ENCODE results near the gene SRXN1. TPM values are rescaled to one million over a fixed set of nuclear protein-coding genes. Genes with fewer than 3 reads are reported as not detected.

Gene SRXN1
- total RNA-seq, 2 donors from 2014 or later: 8.7 to 12.7 TPM

GRCh38 chr20:680638-681187 is 27.7 kb upstream of the SRXN1 start:
- Mint-ChIP-seq H3K36me3 (peaks cover 0 to 15% of the 10 kb centered on the region in 2 donors), H3K9me3 (peaks cover 0 to 4% of the 10 kb centered on the region in 2 donors), H3K27ac (no peak overlapping the region)
- ATAC-seq: no peak
- no peak for DNase-seq (ENCODE audit: low spot score in 2 of 2)

DNA sequence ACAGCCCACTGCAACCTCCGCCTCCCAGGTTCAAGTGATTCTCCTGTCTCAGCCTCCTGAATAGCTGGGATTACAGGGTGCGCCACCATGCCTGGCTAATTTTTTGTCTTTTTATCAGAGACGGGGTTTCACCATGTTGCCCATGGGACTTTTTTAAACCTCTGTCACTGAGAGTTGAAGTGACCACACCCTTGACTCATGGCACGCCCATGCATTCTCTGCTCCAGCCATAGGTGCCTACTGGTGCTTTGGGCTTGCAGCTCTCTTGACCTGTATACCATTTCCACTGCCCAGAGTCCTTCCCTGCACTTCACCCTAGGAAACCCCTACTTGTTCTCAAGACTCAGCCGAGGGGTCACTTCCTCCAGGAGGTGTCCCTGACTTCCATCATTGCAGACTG is 25.0 kb upstream of the SRXN1 start:
- ATAC-seq: peak in 1 of 2 donors; percentile 47
- peaks cover 0 to 4% of the 10 kb centered on the region in 2 donors for H3K9me3 Mint-ChIP-seq
- peaks cover 0 to 15% of the 10 kb centered on the region in 2 donors for H3K36me3 Mint-ChIP-seq
- no peak overlapping the region for H3K27ac Mint-ChIP-seq
- DNase-seq (ENCODE audit: low spot score in 2 of 2): no peak

DNA sequence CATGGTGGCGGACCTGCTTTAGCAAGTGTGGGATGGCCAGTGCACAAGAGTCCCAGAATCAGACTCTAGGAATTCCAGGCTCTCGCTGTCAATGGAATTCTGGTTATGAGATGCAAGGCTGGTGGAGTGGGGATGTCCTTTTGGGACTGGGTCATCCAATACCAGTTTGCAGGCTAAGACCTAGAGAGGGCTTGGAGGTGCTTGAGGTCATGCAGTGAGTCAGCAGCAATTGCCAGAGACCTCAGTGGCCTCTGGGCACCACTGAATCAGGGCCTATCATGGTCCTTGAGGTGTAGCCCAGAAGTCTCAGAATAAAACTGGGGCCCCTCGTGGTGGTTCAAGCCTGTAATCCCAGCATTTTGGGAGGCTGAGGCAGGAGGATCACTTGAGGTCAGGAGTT is 24.0 kb upstream of the SRXN1 start:
- Mint-ChIP-seq H3K9me3 (peaks cover 0 to 4% of the 10 kb centered on the region in 2 donors), H3K27ac (no peak overlapping the region), H3K36me3 (peaks cover 0 to 15% of the 10 kb centered on the region in 2 donors)
- no peak for DNase-seq (ENCODE audit: low spot score in 2 of 2)
- peak in 1 of 2 donors; percentile 39 for ATAC-seq

GRCh38 chr20:676315-676937 is 23.4 kb upstream of the SRXN1 start:
- H3K36me3 Mint-ChIP-seq: peaks cover 0 to 15% of the 10 kb centered on the region in 2 donors
- peaks cover 0 to 4% of the 10 kb centered on the region in 2 donors for H3K9me3 Mint-ChIP-seq
- ATAC-seq: no peak
- DNase-seq (ENCODE audit: low spot score in 2 of 2): no peak
- no peak overlapping the region for H3K27ac Mint-ChIP-seq

DNA sequence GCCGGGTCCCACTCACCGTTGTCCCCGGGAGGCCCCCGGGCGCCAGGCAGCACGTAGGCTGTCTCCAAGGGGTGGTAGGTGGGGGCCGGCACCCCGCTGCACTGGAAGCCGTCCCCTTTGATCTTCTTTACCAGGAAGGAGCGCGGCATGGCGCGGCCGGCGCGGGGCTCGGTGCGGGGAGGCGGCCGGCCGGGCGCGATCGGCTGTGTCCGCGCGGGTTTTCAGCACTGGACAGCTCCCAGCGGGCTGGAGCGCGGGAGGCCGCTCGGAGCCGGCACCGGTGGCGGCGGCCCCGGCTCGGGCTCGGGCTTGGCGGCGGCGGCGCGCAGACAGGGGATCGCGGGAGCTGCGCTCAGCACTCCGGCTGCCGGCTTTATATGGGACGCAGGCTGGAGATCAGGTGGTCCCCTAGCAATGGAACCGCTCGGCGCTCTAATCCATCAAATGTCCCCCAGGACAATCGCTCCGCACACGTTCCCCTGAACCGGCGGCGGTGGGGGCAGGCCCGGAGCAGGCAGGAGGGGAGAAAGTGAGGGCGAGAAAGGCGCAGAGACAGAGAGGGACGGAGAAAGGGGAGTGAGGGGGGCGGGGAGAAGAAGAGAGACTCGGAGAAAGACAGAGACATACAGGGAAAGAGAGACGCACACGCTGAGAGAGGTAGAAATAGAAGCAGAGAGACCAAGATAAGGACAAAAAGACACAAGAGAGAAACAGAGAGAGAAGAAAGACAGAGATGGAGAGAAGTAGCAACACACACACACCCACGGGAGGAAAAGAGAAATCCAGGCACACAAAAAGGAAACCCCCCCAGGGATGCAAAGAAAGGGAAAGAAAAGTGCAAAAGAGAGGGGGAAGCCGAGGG is 22.7 kb upstream of the SRXN1 start, which contains the start of gene SCRT2:
Gene SCRT2, minus strand, starts transcription at position 350 of the 862 bp plus-strand sequence. Its CDS starts 201 bp downstream, at position 149.
- peaks cover 0 to 4% of the 10 kb centered on the region in 2 donors for H3K9me3 Mint-ChIP-seq
- peak in 1 of 2 donors; percentile 75 for DNase-seq (ENCODE audit: low spot score in 2 of 2)
- peak; percentile 73 to 90 for ATAC-seq
- H3K36me3 Mint-ChIP-seq: peaks cover 0 to 15% of the 10 kb centered on the region in 2 donors
- no peak within 1 kb of the TSS for H3K27ac Mint-ChIP-seq

- peaks cover 0 to 15% of the 10 kb centered on the region in 2 donors for H3K36me3 Mint-ChIP-seq
- no peak for ATAC-seq
- DNase-seq (ENCODE audit: low spot score in 2 of 2): no peak
- no peak overlapping the region for H3K27ac Mint-ChIP-seq
- peaks cover 0 to 4% of the 10 kb centered on the region in 2 donors for H3K9me3 Mint-ChIP-seq
These were observed 22.0 kb upstream of the SRXN1 start for GRCh38 chr20:675033-675452.

GRCh38 chr20:673603-674001 is 20.6 kb upstream of the SRXN1 start:
- DNase-seq (ENCODE audit: low spot score in 2 of 2): no peak
- H3K27ac Mint-ChIP-seq: no peak overlapping the region
- peaks cover 0 to 4% of the 10 kb centered on the region in 2 donors for H3K9me3 Mint-ChIP-seq
- ATAC-seq: no peak
- peaks cover 0 to 13% of the 10 kb centered on the region in 2 donors for H3K36me3 Mint-ChIP-seq

DNA sequence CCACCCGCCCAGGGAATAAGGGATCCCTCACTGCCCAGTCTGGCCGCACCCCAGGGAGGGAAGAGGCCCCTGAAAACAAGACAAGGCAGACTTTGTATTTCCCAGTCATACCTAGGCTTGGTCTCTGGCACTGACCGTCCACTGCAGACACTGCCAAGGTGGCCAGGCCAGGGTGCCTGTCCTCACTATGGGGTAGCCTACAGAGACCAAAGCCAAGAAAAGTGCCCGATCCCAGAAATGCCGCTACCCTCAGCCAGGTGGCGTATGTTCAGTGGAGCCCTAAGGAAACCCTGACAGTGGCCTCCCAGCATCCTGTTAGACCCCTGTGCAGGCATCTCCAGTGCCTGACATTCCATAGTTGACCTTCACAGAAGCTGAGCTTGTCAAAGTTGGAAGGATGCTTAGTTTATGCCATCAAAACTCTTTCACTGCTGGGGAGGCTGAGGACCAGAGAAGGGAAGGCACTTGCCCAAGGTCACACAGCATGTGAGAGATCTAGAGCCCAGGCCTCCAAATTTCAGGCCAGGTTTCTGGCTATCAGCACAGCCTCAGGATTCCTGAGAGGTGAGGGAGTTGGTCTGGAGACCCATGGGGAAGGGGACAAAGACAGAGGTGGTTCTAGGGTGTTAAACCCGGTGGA is 20.1 kb upstream of the SRXN1 start:
- Mint-ChIP-seq H3K36me3 (peaks cover 0 to 8% of the 10 kb centered on the region in 2 donors), H3K27ac (no peak overlapping the region), H3K9me3 (peaks cover 0 to 4% of the 10 kb centered on the region in 2 donors)
- DNase-seq (ENCODE audit: low spot score in 2 of 2) (no peak), ATAC-seq (no peak)

- DNase-seq (ENCODE audit: low spot score in 2 of 2) (no peak), ATAC-seq (no peak)
- H3K9me3 Mint-ChIP-seq: peaks cover 0 to 4% of the 10 kb centered on the region in 2 donors
- H3K36me3 Mint-ChIP-seq: peaks cover 0 to 6% of the 10 kb centered on the region in 2 donors
- H3K27ac Mint-ChIP-seq: no peak overlapping the region
These were observed 18.4 kb upstream of the SRXN1 start for GRCh38 chr20:671252-672030.

GRCh38 chr20:669573-669972 is 16.6 kb upstream of the SRXN1 start:
- DNase-seq (ENCODE audit: low spot score in 2 of 2) (no peak), ATAC-seq (no peak)
- no peaks in the 10 kb centered on the region for H3K36me3 Mint-ChIP-seq
- no peaks in the 10 kb centered on the region for H3K9me3 Mint-ChIP-seq
- no peak overlapping the region for H3K27ac Mint-ChIP-seq

GRCh38 chr20:668638-669037 is 15.6 kb upstream of the SRXN1 start:
- ATAC-seq (no peak), DNase-seq (ENCODE audit: low spot score in 2 of 2) (no peak)
- Mint-ChIP-seq H3K9me3 (no peaks in the 10 kb centered on the region), H3K36me3 (no peaks in the 10 kb centered on the region), H3K27ac (no peak overlapping the region)

GRCh38 chr20:668050-668449 is 15.1 kb upstream of the SRXN1 start:
- Mint-ChIP-seq H3K9me3 (no peaks in the 10 kb centered on the region), H3K36me3 (peaks cover 0 to 2% of the 10 kb centered on the region in 2 donors), H3K27ac (no peak overlapping the region)
- no peak for DNase-seq (ENCODE audit: low spot score in 2 of 2)
- no peak for ATAC-seq

GRCh38 chr20:667351-668034 is 14.5 kb upstream of the SRXN1 start:
- peak; percentile 52 to 70 for ATAC-seq
- peak in 1 of 2 donors; percentile 71 for DNase-seq (ENCODE audit: low spot score in 2 of 2)
- no peak overlapping the region for H3K27ac Mint-ChIP-seq

GRCh38 chr20:666877-667276 is 13.9 kb upstream of the SRXN1 start:
- H3K9me3 Mint-ChIP-seq: no peaks in the 10 kb centered on the region
- no peak for DNase-seq (ENCODE audit: low spot score in 2 of 2)

More at GRCh38 chr20:667351-668034, 14.5 kb upstream of the SRXN1 start:
- H3K36me3 Mint-ChIP-seq: peaks cover 0 to 5% of the 10 kb centered on the region in 2 donors
- no peaks in the 10 kb centered on the region for H3K9me3 Mint-ChIP-seq

DNA sequence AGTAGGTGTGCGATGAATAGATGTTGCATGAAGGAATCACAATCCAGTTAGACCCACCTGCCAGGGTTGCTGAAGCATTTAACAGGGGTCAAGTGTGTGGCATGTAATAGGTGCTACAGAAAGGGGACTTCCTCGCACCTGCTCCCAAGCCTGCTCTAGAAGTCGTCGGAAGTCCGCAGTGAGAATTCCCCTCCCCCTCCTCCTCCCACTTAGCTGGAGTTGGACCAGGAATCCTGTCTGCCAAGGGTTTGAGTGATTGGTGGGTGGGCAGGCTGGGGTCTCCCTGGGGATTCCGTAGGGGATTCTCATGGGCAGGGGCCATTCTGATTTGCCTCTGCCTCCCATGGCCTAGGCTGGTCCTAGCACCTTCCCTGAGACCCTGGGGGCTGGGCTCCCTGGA is 12.3 kb upstream of the SRXN1 start:
- DNase-seq (ENCODE audit: low spot score in 2 of 2) (no peak), ATAC-seq (no peak)
- Mint-ChIP-seq H3K36me3 (peaks cover 0 to 5% of the 10 kb centered on the region in 2 donors), H3K9me3 (no peaks in the 10 kb centered on the region), H3K27ac (no peak overlapping the region)

More at GRCh38 chr20:666877-667276, 13.9 kb upstream of the SRXN1 start:
- peak in 1 of 2 donors; percentile 9 for ATAC-seq
- Mint-ChIP-seq H3K36me3 (peaks cover 0 to 5% of the 10 kb centered on the region in 2 donors), H3K27ac (no peak overlapping the region)

Data from activated naive CD4-positive, alpha-beta T cell treated with anti-CD3 and anti-CD28 coated beads, Interleukin-2, amount 50 U/mL, for 72 hours (primary cell).